ENCODE data around the gene MXD3.

DNA sequence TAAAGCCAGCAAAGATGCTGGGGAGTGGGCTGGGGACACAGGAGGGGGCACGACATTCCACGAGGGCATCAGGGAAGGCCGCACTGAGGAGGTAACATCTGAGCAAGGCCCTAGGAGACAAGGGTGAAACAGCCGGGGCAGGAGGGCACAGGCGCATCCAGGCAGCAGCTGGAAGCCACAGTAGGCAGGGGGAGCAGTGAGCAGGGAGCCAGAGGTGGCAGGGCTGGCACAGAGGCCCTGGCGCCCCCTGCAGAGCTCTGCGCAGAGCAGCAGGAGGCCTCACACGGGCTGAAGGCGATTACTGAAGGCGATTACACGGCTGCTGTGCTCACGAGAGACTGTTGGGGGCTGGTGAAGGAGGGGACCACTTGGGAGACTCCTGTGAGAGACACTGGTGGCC, 24.4 kb upstream of the MXD3 start:
- TF ChIP-seq ZNF274 (IDR thresholded peaks at IDR 0.05; ENCODE audit: low read depth, low read length) (no peak), YY1 (IDR thresholded peaks at IDR 0.05; ENCODE audit: insufficient read depth, insufficient read length) (no peak), SUZ12 (IDR thresholded peaks at IDR 0.05; ENCODE audit: extremely low read depth, insufficient read depth, insufficient read length) (no peak)

Data from NT2/D1 (cell line).